ENCODE data around the gene CYP46A1. TPM values are rescaled to one million over a fixed set of nuclear protein-coding genes. Genes with fewer than 3 reads are reported as not detected.

CYP46A1 gene
- total RNA-seq, 1 donor from 2014 or later, result 2.9 TPM

GRCh38 chr14:99747582-99748330 lies 63.7 kb downstream of the CYP46A1 start:
- Mint-ChIP-seq H3K9me3 (ENCODE audit: low read depth) (no peaks in the 10 kb centered on the region), H3K4me3 (ENCODE audit: low read depth) (no peak overlapping the region), H3K27me3 (peaks cover 58% of the 10 kb centered on the region), H3K27ac (no peak overlapping the region), H3K36me3 (ENCODE audit: insufficient read depth) (no peaks in the 10 kb centered on the region), H3K4me1 (ENCODE audit: low read depth) (peaks cover 2% of the 10 kb centered on the region)
- DNase-seq (ENCODE audit: low spot score, unreplicated experiment), result no peak
- TF ChIP-seq, protein P1, sequence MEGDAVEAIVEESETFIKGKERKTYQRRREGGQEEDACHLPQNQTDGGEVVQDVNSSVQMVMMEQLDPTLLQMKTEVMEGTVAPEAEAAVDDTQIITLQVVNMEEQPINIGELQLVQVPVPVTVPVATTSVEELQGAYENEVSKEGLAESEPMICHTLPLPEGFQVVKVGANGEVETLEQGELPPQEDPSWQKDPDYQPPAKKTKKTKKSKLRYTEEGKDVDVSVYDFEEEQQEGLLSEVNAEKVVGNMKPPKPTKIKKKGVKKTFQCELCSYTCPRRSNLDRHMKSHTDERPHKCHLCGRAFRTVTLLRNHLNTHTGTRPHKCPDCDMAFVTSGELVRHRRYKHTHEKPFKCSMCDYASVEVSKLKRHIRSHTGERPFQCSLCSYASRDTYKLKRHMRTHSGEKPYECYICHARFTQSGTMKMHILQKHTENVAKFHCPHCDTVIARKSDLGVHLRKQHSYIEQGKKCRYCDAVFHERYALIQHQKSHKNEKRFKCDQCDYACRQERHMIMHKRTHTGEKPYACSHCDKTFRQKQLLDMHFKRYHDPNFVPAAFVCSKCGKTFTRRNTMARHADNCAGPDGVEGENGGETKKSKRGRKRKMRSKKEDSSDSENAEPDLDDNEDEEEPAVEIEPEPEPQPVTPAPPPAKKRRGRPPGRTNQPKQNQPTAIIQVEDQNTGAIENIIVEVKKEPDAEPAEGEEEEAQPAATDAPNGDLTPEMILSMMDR (IDR thresholded peaks at IDR 0.05; ENCODE audit: unreplicated experiment), result no peak

DNA sequence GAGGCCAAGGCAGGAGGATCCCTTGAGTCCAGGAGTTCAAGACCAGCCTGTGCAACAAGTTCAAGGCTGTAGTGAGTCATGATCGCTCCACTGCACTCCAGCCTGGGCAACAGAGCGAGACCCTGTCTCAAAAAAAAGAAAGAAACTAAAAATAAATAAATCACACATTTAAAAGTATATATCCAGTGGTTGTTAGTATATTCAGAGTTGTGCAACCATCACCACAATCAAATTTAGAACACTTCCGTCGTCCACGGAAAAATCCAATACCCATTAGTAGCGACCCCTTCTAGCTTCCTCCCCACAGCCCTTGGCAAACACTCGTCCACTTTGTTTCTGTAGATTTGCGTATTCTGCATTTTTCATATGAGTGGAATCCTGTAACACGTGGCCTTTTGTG lies 64.4 kb downstream of the CYP46A1 start:
- no peak overlapping the region for H3K4me3 Mint-ChIP-seq (ENCODE audit: low read depth)
- no peaks in the 10 kb centered on the region for H3K9me3 Mint-ChIP-seq (ENCODE audit: low read depth)
- peaks cover 3% of the 10 kb centered on the region for H3K4me1 Mint-ChIP-seq (ENCODE audit: low read depth)
- peaks cover 57% of the 10 kb centered on the region for H3K27me3 Mint-ChIP-seq
- H3K36me3 Mint-ChIP-seq (ENCODE audit: insufficient read depth), result no peaks in the 10 kb centered on the region
- TF ChIP-seq, protein P1 (IDR thresholded peaks at IDR 0.05; ENCODE audit: unreplicated experiment), result no peak
- H3K27ac Mint-ChIP-seq, result no peak overlapping the region
- no peak for DNase-seq (ENCODE audit: low spot score, unreplicated experiment)

- H3K36me3 Mint-ChIP-seq (ENCODE audit: insufficient read depth), result no peaks in the 10 kb centered on the region
- no peak overlapping the region for H3K4me3 Mint-ChIP-seq (ENCODE audit: low read depth)
- no peak overlapping the region for H3K27ac Mint-ChIP-seq
- H3K9me3 Mint-ChIP-seq (ENCODE audit: low read depth), result no peaks in the 10 kb centered on the region
- TF ChIP-seq, protein P1 (IDR thresholded peaks at IDR 0.05; ENCODE audit: unreplicated experiment), result peak; percentile 44
- peaks cover 57% of the 10 kb centered on the region for H3K27me3 Mint-ChIP-seq
- H3K4me1 Mint-ChIP-seq (ENCODE audit: low read depth), result peaks cover 3% of the 10 kb centered on the region
- DNase-seq (ENCODE audit: low spot score, unreplicated experiment), result no peak
Measured at GRCh38 chr14:99749142-99749541, 65.0 kb downstream of the CYP46A1 start.

DNA sequence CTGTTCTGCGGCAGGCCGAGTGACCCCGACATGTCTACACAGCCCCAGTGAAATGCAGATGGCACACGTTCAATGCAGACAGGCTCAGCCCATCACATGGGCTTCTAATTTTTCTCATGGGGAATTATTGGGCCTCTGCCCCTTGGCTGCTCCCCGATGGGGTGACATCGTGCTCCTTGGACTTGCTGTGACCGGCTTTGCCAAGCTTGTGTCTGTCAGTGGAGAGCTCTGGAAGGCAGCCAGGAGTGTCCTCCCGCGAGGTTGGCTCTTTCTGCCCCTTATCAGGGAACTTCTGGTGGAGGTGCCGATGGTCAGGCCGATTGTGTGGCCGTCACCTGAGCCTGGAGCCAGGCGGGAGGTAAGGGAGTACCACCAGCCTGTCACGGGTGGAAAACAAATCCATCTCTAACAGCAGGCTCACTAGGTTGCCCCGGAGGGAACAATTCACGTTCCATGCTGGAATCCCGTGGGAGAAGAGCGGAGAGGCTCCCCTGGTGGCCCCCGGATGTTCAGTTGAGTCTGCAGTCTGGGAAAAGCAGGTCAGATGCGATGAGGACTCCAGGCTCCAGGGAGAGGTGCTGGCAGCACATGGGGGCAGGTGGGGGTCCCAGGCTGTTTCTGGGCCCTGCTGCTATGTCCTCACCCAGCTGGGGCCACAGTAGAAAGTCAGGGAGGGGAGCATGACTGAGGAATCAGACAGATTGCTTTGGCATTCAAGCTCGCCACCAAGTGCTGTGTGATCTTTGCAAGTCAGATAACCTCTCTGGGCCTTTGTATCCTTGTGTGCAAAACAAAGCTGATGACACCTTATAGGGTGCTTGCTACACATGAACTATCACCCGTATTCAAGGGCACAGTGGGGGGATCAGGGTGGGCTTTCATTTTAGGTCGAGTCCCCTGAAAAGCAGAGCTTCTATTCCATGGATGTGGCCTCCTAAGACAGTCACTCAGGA lies 65.9 kb downstream of the CYP46A1 start:
- TF ChIP-seq, protein P1 (IDR thresholded peaks at IDR 0.05; ENCODE audit: unreplicated experiment), result no peak
- no peaks in the 10 kb centered on the region for H3K36me3 Mint-ChIP-seq (ENCODE audit: insufficient read depth)

GRCh38 chr14:99750746-99751450 lies 66.8 kb downstream of the CYP46A1 start:
- no peak for DNase-seq (ENCODE audit: low spot score, unreplicated experiment)
- no peaks in the 10 kb centered on the region for H3K9me3 Mint-ChIP-seq (ENCODE audit: low read depth)
- H3K27ac Mint-ChIP-seq, result no peak overlapping the region
- TF ChIP-seq, protein P1 (IDR thresholded peaks at IDR 0.05; ENCODE audit: unreplicated experiment), result no peak
- H3K27me3 Mint-ChIP-seq, result peaks cover 47% of the 10 kb centered on the region
- H3K4me3 Mint-ChIP-seq (ENCODE audit: low read depth), result no peak overlapping the region
- peaks cover 6% of the 10 kb centered on the region for H3K4me1 Mint-ChIP-seq (ENCODE audit: low read depth)
- no peaks in the 10 kb centered on the region for H3K36me3 Mint-ChIP-seq (ENCODE audit: insufficient read depth)

More for the DNA sequence above, 65.9 kb downstream of the CYP46A1 start:
- Mint-ChIP-seq H3K27me3 (peaks cover 53% of the 10 kb centered on the region), H3K4me3 (ENCODE audit: low read depth) (no peak overlapping the region), H3K27ac (no peak overlapping the region), H3K9me3 (ENCODE audit: low read depth) (no peaks in the 10 kb centered on the region), H3K4me1 (ENCODE audit: low read depth) (peaks cover 6% of the 10 kb centered on the region)
- DNase-seq (ENCODE audit: low spot score, unreplicated experiment), result no peak
